NCI-H2171 (cell line): ENCODE measurements around the gene ZBTB6.

Source experiments
- DNase-seq: peaks from one replicate; lab custom pipeline; 2025; lab: John Stamatoyannopoulos, UW

ZBTB6 gene, protein sequence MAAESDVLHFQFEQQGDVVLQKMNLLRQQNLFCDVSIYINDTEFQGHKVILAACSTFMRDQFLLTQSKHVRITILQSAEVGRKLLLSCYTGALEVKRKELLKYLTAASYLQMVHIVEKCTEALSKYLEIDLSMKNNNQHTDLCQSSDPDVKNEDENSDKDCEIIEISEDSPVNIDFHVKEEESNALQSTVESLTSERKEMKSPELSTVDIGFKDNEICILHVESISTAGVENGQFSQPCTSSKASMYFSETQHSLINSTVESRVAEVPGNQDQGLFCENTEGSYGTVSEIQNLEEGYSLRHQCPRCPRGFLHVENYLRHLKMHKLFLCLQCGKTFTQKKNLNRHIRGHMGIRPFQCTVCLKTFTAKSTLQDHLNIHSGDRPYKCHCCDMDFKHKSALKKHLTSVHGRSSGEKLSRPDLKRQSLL

GRCh38 chr9:122912964-122913673 is at the start of gene ZBTB6:
Gene ZBTB6 (minus strand): TSS chr9:122913323. CDS start chr9:122912072, 1,251 bp downstream.
- DNase-seq, result peak; percentile 81

DNA sequence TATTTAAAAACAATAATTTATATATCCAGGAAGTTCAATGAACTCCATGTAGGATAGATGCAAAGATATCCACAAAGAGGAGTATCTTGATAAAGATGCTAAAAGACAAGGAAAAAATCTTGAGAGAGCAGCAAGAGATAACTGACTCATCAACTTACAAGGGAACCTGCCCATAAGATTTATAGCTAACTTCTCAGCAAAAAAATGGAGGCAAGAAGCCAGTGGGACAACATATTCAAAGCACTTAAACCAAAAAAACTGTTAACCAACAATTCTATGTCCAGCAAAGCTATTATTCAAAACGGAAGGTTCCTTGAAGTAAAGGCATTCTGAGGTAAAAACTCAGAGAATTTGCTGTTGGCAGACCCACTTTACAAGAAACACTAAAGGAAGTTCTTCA is 48.0 kb upstream of the ZBTB6 start:
- DNase-seq, result no peak

GRCh38 chr9:122955961-122956360 is 42.8 kb upstream of the ZBTB6 start:
- no peak for DNase-seq

DNA sequence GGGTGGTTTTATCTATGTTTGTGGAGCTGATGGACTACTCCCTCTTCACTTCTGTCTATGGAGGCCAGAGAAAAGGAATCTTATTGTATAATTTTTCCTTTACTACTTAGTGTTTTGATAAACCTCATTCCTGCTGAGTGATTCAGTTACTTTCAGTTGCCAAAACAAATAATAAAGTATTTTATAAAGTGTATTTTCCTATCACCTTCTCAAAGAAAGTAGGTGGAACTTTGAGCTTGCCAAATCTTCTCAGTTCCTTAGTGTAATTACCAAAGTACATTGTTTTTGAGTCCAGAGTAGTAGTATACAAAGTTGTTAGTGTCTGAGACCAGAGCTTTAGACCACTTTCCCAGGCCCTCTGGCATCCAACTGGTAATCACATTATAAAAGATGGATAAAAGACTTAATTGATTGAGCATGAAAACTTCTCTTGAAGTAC is 41.1 kb upstream of the ZBTB6 start:
- DNase-seq, result no peak

- no peak for DNase-seq
Measured at GRCh38 chr9:122951056-122951455, 37.9 kb upstream of the ZBTB6 start.

GRCh38 chr9:122950263-122950662 is 37.1 kb upstream of the ZBTB6 start:
- no peak for DNase-seq

- DNase-seq, result no peak
Measured at GRCh38 chr9:122949696-122950095, 36.6 kb upstream of the ZBTB6 start.

- no peak for DNase-seq
Measured at GRCh38 chr9:122948313-122948712, 35.2 kb upstream of the ZBTB6 start.

- no peak for DNase-seq
Measured at GRCh38 chr9:122946461-122947005, 33.4 kb upstream of the ZBTB6 start.

GRCh38 chr9:122944960-122945888 is 32.1 kb upstream of the ZBTB6 start:
- DNase-seq, result no peak

DNA sequence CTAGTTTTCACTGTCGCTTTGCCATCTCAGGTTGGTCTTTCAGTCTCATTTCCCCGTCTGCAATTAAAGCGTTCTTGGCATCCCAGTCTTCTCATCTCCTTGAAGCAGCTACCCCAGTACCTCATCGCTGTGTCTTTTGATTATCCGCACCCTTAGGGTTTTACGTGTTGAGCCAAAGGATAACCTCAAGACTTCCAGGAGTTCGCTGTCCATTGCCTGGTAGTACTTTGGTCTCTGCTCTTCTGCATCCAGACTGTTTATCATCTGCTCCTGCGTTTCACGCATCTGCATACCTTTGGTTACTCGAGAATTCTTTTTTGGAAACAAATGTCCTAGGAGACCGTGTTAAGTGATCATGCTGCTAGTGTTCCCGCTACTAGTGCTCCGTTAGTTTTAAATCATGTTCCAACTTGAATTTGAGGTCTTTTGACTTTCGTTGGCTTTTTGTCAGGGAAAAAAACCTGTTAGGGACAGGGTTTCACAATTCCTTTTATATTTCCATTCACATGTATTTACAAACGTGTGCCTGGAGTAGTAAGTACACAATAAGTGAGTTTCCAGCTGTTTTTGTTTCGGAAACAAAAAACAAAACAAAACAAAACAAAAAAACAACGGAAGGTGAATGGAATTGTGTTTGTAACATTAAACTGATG is 28.6 kb upstream of the ZBTB6 start:
- DNase-seq, result no peak

- DNase-seq, result peak; percentile 97
Measured at GRCh38 chr9:122940749-122941581, 27.8 kb upstream of the ZBTB6 start, which contains the start of gene RABGAP1. Gene RABGAP1 (plus strand): TSS chr9:122941020. CDS start chr9:122957060, 16,040 bp downstream.

GRCh38 chr9:122940454-122940748 is 27.3 kb upstream of the ZBTB6 start:
- DNase-seq, result no peak

- no peak for DNase-seq
Measured at GRCh38 chr9:122939601-122940000, 26.5 kb upstream of the ZBTB6 start.

DNA sequence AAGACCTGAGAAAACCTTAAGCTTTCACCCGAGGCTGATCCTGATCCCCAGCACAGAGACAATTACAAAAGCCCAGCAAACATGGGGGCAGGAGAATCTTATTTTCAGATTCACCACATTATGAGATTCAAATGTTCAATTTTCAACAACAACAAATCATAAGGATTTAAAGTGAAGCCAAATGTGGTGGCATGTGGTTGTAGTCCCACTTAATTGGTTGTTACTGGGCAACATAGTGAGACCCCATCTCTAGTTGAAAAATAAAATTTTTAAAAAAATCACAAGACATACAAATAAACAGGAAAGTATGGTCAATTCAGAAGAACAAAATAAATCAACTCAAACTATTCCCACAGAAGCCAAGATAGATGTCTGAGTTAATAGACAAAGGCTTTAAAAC is 23.8 kb upstream of the ZBTB6 start:
- no peak for DNase-seq

GRCh38 chr9:122936464-122936863 is 23.3 kb upstream of the ZBTB6 start:
- no peak for DNase-seq

- peak; percentile 90 for DNase-seq
Measured at GRCh38 chr9:122931226-122932121, 18.4 kb upstream of the ZBTB6 start, which contains the start of gene ZBTB26. Gene ZBTB26 (minus strand): TSS chr9:122931512. CDS start chr9:122919934, 11,578 bp downstream.

DNA sequence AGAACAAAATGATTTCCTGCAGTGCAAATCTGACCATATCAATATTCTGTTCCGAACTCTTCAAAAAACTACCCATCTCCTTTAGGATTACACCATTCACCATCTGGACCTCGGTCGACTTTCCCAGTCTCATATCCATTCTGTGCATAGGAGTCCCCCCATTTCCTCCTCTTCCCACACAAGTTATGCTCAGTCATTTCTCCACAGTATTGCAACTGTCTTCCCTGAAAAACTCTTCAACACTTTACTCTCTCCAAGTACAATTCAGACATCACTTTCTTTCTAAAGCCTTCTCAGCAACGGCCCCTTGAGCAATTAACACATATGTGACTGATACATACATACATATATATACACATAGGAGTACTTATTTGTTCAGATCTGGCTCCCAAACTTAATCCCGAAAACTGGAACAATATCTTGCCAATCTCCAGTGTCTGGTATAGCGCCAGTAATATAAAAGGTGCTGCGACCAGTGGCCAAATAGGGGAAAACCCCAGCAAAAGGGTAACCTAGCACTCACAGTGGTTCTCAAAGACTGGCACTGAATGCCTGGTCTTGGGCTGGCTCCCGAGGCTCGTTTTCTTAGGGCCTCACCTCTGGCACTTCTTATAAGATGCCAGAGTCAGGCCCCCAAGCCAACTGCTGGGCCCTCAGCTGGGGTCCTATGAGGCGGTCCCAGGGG is 17.6 kb upstream of the ZBTB6 start:
- peak; percentile 33 for DNase-seq
